ENCODE measurements around the gene PIM2. TPM values are rescaled to one million over a fixed set of nuclear protein-coding genes. Genes with fewer than 3 reads are reported as not detected.

Gene PIM2
- total RNA-seq, 1 donor from 2014 or later, result 13.4 TPM

DNA sequence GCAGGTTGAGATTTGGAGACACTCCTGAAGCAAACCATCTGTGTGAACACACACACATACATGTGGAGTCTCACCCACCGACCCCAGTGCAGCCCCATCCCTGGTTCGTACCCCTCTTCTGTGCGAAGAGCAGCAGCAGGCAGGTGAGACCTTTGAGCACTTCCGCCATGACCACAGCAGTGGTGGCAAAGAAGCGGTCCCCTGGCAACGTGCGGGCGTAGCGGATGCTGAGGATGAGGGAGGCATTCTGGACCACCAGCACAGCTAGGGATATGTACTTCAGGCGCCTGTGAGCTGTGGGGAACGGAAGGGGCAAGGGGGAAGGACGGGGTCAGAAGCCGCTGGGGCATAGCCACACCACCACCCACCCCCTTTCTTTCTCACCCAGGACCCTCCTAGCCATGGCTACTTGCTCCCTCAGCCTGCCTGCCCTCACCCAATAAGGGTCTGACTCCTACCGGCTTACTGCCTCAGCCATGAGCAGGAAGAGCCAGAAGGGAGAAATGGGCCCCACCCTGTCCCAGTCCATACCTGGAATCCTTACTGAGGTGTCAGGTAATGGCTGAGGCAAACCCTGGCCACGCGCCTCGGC, 9.0 kb downstream of the PIM2 start:
- peak overlapping the region; percentile 89 for H3K4me3 Mint-ChIP-seq
- no peak for DNase-seq (ENCODE audit: low read depth, low spot score)
- peaks cover 20% of the 10 kb centered on the region for H3K4me1 Mint-ChIP-seq
- no peaks in the 10 kb centered on the region for H3K9me3 Mint-ChIP-seq
- H3K36me3 Mint-ChIP-seq (ENCODE audit: low read depth), result no peaks in the 10 kb centered on the region
- no peak for TF ChIP-seq CTCF (conservative IDR thresholded peaks at IDR 0.05)
- H3K27ac Mint-ChIP-seq (ENCODE audit: unreplicated experiment), result no peak overlapping the region
- no peaks in the 10 kb centered on the region for H3K27me3 Mint-ChIP-seq (ENCODE audit: low read depth)

- peaks cover 6% of the 10 kb centered on the region for H3K36me3 Mint-ChIP-seq (ENCODE audit: low read depth)
- no peak overlapping the region for H3K27ac Mint-ChIP-seq (ENCODE audit: unreplicated experiment)
- peak overlapping the region; percentile 54 for H3K4me3 Mint-ChIP-seq
- H3K4me1 Mint-ChIP-seq, result peaks cover 20% of the 10 kb centered on the region
- no peaks in the 10 kb centered on the region for H3K27me3 Mint-ChIP-seq (ENCODE audit: low read depth)
- H3K9me3 Mint-ChIP-seq, result no peaks in the 10 kb centered on the region
- TF ChIP-seq CTCF (conservative IDR thresholded peaks at IDR 0.05), result no peak
- no peak for DNase-seq (ENCODE audit: low read depth, low spot score)
Measured at GRCh38 chrX:48908600-48908999, 10.2 kb downstream of the PIM2 start.

DNA sequence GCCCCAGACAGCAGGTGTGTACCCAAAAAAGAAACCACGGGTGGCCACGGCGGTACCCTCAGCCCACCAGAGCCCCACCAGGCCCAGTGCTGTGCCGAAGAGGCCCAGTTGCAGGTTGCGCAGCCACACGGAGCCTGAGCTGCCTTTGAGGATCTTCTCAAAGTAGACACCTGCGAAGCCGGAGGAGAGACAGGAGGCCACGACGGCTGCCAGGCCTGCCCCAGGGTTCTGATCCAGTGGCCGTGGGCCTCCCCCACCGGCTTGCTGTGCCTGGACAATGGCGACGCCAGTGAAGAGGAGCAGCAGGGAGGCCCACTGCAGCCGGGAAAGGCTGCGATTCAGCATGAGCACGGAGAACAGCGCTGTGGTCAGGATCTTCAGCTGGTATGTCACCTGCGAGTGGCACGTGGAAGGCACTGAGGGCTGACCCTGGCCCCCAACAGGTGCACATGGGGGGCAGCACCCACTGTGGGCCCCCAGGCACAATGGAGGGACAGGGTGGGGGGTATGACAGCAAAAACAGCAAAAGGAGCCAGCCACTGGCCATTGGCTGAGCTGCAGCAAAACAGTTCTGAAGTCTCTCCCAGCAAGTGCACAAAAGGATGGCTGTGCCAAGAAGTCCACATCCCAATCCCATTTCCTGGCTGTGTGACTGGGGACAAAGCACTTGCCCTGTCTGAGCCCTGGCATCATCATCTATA, 13.6 kb downstream of the PIM2 start:
- Mint-ChIP-seq H3K36me3 (ENCODE audit: low read depth) (peaks cover 16% of the 10 kb centered on the region), H3K27ac (ENCODE audit: unreplicated experiment) (no peak overlapping the region), H3K9me3 (no peaks in the 10 kb centered on the region), H3K4me1 (no peaks in the 10 kb centered on the region), H3K27me3 (ENCODE audit: low read depth) (no peaks in the 10 kb centered on the region), H3K4me3 (peak overlapping the region; percentile 23)
- no peak for DNase-seq (ENCODE audit: low read depth, low spot score)
- TF ChIP-seq CTCF (conservative IDR thresholded peaks at IDR 0.05), result no peak

- H3K27ac Mint-ChIP-seq (ENCODE audit: unreplicated experiment), result no peak overlapping the region
- no peaks in the 10 kb centered on the region for H3K4me1 Mint-ChIP-seq
- no peaks in the 10 kb centered on the region for H3K9me3 Mint-ChIP-seq
- no peaks in the 10 kb centered on the region for H3K27me3 Mint-ChIP-seq (ENCODE audit: low read depth)
- peaks cover 16% of the 10 kb centered on the region for H3K36me3 Mint-ChIP-seq (ENCODE audit: low read depth)
- DNase-seq (ENCODE audit: low read depth, low spot score), result no peak
- no peak for TF ChIP-seq CTCF (conservative IDR thresholded peaks at IDR 0.05)
- no peak overlapping the region for H3K4me3 Mint-ChIP-seq
Measured at GRCh38 chrX:48904626-48905025, 14.2 kb downstream of the PIM2 start.

DNA sequence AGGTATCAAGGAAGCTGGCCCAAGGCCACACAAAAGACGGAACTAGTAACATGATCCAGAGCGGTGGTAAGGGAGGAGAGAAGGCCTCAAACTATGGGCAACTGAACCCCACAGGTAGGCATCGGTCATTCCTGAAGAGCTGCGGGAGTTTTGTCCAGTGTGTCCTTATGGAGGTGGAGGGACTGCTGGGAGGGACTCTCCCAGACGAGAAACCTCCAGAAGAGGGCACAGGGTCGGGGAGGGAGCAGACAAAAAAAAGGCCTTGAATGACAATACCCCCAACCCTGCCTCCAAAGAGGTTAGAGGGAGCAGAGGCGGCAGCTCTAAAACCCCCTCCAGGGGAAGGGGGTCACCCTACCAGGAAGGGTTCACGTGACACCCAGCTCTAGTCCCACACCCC, 14.6 kb downstream of the PIM2 start:
- Mint-ChIP-seq H3K27me3 (ENCODE audit: low read depth) (no peaks in the 10 kb centered on the region), H3K4me3 (peak overlapping the region; percentile 38)

More for the DNA sequence above, 14.6 kb downstream of the PIM2 start:
- H3K27ac Mint-ChIP-seq (ENCODE audit: unreplicated experiment), result no peak overlapping the region
- no peak for TF ChIP-seq CTCF (conservative IDR thresholded peaks at IDR 0.05)
- no peaks in the 10 kb centered on the region for H3K9me3 Mint-ChIP-seq
- no peaks in the 10 kb centered on the region for H3K4me1 Mint-ChIP-seq
- H3K36me3 Mint-ChIP-seq (ENCODE audit: low read depth), result peaks cover 16% of the 10 kb centered on the region
- DNase-seq (ENCODE audit: low read depth, low spot score), result no peak

All from neural crest cell (in vitro differentiated cells).